Activated naive CD4-positive, alpha-beta T cell treated with anti-CD3 and anti-CD28 coated beads, Interleukin-2, amount 50 U/mL, for 16 hours (primary cell): ENCODE data around the gene ANKRD27.
A peak's percentile ranks its signal among the peaks of the same experiment; 100 is the strongest.
"Not testable (repeated sequence)": the region's sequence is repeated elsewhere in the genome, so short reads cannot be mapped to it uniquely, and the experiment has no call there.

Source experiments
- DNase-seq: peaks from one replicate; pipeline ENCODE4 v3.0.0-alpha.2; 2020

Gene ANKRD27

DNA sequence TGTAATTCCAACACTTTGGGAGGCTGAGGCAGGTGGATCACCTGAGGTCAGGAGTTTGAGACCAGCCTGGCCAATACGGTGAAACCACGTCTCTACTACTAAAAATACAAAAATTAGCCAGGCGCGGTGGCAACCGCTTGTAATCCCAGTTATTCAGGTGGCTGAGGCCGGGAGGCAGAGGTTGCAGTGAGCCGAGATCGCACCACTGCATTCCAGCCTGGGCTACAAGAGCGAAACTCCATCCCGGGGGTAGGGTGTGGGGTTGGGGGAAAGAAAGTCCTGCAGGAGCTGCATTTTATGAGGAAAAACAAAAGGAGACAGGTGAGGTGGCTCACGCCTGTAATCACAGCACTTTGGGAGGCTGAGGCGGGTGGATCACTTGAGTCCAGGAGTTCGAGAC lies 22.6 kb downstream of the ANKRD27 start:
- not testable (repeated sequence) for DNase-seq

DNA sequence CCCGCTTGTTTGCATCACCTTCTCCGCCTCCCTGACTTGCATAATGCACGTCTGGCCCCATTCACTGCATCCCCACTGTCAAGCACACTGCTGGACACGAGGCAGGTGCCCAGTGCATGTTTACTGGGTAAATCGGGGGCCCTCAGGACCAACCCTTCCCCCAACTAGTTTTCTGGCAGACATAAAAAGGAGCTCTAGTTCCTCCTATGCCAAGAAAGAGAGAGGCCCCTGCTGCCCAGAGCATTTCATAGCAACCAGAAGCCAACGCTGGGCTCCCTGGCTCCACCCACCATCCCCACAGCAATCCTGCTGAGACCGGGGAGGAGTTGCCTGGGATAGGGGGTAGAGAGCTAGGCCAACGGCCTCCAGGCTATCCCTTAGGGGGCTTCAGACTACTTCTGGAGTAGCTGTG lies 23.2 kb downstream of the ANKRD27 start:
- DNase-seq, result no peak

GRCh38 chr19:32650671-32651070 lies 24.3 kb downstream of the ANKRD27 start:
- no peak for DNase-seq

GRCh38 chr19:32649751-32650150 lies 25.2 kb downstream of the ANKRD27 start:
- DNase-seq, result no peak

DNA sequence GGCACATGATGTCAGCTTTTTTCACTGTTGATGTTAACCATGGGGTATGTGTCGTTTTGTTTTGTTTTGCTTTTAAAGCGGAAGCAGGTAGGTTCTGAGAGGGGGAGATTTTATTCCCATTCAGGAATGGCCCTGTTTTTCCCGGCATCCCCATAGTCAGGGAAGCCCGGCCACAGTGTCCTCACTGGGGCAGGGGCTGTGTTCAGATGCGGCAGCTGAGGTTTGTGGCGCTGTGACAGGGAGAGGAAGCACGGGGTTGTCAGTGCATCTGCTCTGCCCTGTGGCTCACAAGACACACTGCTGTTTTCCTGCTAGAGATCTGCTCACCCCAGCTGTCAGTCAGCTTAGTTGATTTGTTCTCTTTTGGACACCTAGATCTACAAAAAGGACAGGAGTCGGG lies 27.6 kb downstream of the ANKRD27 start:
- DNase-seq, result no peak

DNA sequence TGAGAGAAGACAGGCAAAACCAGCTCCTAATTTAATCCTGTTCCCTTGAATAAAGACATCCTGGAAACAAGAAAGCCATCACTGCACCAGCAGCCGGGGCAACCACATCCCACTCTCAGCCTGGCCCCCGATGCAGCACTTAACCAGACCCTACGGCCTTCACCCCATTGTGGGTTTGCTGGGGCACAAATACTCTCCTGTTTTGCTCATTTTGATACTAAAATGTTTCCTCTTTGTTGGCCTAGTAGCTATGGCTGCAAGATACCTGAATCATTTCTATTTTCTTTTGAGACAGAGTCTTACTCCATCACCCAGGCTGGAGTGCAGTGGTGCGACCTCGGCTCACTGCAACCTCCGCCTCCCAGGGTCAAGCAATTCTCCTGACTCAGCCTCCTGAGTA lies 28.4 kb downstream of the ANKRD27 start:
- no peak for DNase-seq

- DNase-seq, result peak; percentile 52
Observed at GRCh38 chr19:32642771-32643170, 32.2 kb downstream of the ANKRD27 start.

DNA sequence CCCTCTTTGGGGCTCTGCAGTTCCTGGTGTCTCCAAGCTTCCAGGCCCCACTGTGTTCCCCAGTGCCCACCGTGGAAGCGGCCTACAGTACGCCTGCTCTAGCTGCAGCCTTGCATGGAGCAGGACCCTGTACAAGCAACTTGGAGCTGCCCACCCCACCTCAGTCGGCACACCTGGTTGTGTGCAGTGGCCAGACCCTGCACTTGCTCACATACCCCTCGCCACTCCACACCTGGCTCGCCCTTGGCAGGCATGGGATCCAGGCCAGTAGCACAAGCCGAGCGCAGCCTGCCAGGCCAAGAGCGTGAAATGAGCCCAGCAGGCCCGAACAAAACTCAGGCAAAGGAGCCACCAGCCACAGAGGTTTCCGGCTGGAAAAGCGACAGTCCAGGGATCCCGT lies 36.4 kb downstream of the ANKRD27 start:
- DNase-seq, result no peak

- no peak for DNase-seq
Observed at GRCh38 chr19:32637480-32637879, 37.5 kb downstream of the ANKRD27 start.

GRCh38 chr19:32631381-32631780 lies 43.6 kb downstream of the ANKRD27 start:
- DNase-seq, result no peak

GRCh38 chr19:32630338-32630737 lies 44.6 kb downstream of the ANKRD27 start:
- no peak for DNase-seq

DNA sequence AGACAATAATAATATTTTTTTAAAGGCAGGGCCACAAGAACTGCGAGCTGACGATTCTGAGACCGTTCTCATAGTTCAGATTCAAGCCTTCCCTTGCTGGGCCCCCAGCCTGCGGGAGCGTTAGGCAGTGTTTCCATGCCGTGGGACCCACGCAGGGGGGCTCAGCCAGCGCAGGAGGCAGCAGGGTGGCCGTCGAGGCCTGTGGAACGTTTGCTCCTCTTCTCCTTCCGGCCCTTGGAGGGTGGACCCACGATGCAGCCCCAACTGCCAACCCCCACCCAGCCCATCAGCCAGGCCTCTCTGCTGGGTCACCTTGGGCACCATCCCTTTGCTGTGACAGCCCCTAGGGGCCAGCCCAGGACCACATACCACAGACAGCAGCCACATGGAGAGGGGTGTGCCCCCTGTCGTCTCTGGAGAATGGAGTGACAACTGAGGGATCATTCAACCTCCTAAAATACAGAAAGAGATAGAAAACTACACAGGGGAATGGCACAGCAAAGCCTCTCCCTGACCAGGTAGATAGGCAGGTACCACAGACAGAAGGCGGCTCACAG lies 47.2 kb downstream of the ANKRD27 start:
- no peak for DNase-seq

- no peak for DNase-seq
Observed at GRCh38 chr19:32626969-32627368, 48.0 kb downstream of the ANKRD27 start.

GRCh38 chr19:32624410-32624809 lies 50.6 kb downstream of the ANKRD27 start:
- no peak for DNase-seq

DNA sequence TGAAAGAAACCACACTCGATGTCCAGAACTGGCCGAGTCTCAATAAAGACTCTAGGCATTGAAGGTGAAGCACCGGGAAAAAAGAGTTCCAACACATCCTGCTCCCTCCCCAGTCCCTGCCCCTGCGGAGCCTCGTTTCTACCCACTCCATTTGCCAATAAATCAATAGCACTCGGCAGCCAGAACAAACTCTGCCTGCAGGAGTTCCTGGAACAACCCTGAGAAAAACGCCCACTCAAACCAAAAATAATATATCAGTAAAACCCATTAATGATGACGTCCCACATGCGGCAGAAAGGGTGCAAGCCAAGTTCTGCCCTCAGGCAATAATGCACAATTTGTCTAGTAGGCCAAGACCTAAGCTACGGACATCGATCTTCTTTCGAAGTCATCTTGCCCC lies 53.0 kb downstream of the ANKRD27 start:
- DNase-seq, result no peak

DNA sequence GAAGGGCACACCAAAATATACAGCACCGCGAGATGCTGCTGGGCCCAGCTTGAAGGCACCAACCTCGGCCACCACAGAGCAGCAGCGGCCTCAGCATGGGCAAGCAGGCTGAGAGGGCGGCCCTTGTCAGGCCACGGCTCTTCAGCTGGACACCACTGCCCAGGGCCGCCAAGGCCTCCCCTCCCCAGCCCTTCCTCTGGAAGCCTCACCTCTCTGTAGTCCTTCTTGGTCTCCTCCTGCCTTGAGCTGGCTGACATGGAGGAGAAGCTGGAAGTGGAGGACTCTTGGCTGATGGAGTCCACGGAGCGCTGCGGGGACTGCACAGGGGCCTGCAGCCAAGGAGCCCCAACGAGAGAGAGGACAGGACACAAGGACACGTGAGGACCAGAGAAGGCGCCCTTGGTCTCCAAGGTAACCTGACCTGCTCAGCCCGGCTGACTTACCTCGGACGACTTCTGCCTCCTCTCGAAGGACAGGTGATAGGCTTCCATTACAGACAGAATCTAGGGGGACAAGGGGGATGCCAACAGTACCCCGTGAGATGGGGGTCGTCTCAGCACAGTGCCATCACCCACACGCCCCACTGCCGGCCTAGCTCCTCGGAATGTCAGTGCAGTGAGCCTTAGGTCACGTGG lies 55.8 kb downstream of the ANKRD27 start:
- DNase-seq, result no peak

- no peak for DNase-seq
Observed at GRCh38 chr19:32615569-32615968, 59.4 kb downstream of the ANKRD27 start.

DNA sequence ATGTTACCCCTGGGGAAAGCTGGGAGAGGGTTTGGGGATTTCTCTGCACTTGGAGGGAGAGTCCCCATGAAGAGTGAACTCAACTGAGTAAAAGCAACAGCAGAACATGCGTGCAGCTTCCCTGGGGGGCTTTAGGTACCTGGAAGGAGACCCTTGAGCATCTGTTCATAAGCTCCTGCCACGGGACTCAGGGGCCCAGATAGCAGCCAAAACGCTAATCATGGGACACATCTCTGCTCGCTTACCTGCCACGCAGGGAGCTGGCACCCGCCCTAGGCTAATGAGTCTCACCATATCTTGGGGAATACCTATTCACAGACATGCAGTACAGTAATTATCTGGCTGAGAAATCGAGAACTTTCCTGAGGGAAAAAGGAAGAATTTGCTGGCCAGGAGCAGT lies 60.1 kb downstream of the ANKRD27 start:
- no peak for DNase-seq

DNA sequence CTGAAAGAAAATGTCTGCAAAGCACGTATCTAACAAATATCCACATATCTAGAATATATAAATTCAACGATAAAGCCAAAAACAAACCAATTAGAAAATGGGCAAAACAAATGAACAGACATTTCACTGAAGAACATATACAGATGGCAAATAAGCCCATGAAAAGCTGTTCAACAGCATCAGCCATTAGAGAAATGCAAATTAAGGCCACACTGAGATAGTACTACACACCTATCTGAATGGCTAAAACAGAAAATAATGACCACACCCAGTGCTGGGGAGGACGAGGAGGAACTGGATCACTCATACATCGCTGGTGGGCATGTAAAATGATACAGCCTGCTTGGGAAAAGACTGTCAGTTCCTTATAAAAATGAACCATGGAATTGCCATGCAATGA lies 62.0 kb downstream of the ANKRD27 start:
- DNase-seq, result no peak

DNA sequence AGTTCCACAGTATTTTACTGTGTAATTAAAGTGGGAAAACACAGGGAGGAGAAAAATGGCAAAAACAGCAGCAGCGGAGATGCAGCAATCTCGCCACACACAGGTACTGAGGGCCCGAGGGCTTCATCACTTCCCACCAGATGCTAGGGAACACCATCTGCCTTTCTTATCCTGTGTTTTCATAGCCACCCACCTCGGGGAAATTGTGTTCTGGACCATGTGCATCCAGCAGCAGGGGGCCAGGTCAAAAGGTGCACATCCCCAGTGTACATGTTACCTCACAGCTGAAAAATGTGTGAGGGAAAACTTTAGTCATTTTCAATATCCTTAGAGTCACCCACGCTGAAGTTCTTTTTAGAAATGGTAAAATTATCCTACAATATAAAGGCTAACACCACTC lies 63.8 kb downstream of the ANKRD27 start:
- no peak for DNase-seq

DNA sequence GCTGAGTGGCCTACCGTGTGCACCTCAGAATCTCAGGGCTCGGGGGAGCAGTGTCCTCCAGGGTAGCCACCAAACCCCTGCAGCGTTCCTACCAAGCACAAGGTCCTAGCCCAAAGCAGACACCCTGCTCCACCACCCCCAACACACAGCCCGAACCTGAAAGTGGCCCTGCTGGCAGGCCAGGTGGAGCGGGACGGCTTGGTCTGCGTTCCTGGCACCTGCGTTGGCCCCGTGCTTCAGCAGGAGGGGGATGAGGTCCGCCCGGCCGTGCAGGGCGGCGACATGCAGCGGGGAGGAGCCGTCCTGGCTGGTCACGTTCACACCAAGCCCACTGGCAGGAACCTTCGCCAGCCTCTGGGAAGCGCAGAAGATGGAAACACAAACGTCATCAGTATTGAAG lies 67.5 kb downstream of the ANKRD27 start:
- DNase-seq, result no peak

GRCh38 chr19:32606289-32606688 lies 68.7 kb downstream of the ANKRD27 start:
- no peak for DNase-seq

DNA sequence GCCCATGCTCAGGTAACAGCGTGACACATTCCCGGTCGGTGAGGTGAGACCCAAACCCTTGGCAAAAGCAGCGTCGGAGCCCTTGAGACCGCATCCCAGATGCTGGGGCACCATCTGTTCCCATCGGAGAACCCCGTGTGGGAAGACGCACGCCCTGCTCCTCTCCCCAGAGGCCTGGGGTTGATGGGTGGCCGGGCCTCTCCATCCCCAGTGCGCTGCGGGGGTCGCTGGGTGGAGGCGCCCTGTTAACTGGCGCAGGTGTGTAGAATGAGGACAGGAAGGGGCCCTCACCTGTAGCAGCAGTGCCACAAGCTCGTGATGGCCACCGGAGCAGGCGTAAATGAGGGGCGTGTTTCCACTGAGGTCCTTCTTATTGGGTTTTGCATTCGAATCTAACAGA lies 69.4 kb downstream of the ANKRD27 start:
- DNase-seq, result no peak

DNA sequence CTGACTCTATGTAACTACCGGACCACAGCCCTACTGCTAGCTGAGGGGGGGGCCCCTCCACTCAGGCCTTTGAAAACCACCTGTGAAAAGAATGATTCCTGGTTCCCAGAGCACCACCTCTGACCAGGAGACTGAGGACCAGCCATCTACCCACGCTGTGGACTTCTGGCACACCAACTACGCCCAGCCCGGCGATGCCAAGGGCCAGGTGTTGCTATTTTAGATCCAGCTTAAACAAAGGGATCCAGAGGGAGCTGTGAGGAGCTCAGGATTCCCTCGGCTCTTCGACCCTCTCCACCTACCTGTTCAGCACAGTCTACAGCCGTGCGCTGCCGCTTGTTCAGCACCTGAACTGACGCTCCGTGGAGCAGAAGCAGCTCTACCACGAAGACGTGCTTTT lies 71.0 kb downstream of the ANKRD27 start:
- no peak for DNase-seq

DNA sequence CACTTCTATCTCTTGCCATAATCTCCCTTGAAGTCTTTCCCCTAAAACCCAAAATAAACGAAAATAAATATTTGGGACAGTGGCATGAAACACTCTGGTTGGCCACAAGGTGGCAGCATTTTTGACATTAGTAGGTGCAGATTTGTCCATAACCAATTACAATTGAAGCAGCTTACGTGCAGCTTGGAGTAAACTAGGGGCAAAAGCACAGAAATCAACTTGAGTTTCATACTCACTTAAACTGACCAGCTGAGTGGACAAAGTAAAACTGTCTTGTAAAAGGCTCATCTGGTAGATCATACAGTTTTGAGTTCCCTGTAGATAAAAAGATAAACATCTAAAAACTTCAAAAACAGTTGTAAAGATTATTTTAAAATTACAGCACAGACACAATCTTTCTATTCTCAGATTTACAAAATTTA lies 75.2 kb downstream of the ANKRD27 start:
- DNase-seq, result peak; percentile 27
